ENCODE results near the gene ANO7. TPM values are rescaled to one million over a fixed set of nuclear protein-coding genes. Genes with fewer than 3 reads are reported as not detected.

Gene ANO7
- total and polyA plus RNA-seq, 2 of the 8 experiments (the other 6 are each of a cell fraction or from before 2014, with no cell fraction given) = 3.2 to 6.9 TPM

- TF ChIP-seq SAP30 (IDR thresholded peaks at IDR 0.05; ENCODE audit: insufficient read depth, insufficient replicate concordance, low read length) = no peak
- no peak for TF ChIP-seq POU5F1 (IDR thresholded peaks at IDR 0.05; ENCODE audit: low read depth, low read length)
- no peak for TF ChIP-seq GTF2F1 (IDR thresholded peaks at IDR 0.05; ENCODE audit: borderline replicate concordance, low read depth, low read length)
- TF ChIP-seq NRF1 (IDR thresholded peaks at IDR 0.05; ENCODE audit: low read depth, low read length) = no peak
- TF ChIP-seq JUN (IDR thresholded peaks at IDR 0.05; ENCODE audit: low read depth, low read length) = no peak
- TF ChIP-seq EP300 (IDR thresholded peaks at IDR 0.05; ENCODE audit: borderline replicate concordance in 1 of 2, low read depth in 2 of 2, low read length in 2 of 2) = no peak
- no peak for TF ChIP-seq RXRA (IDR thresholded peaks at IDR 0.05; ENCODE audit: insufficient read depth, low read depth, low read length)
- no peak for TF ChIP-seq SIRT6 (IDR thresholded peaks at IDR 0.05; ENCODE audit: low read length)
- no peak for TF ChIP-seq NANOG (IDR thresholded peaks at IDR 0.05; ENCODE audit: insufficient read depth, low read depth, low read length, poor library complexity, severe bottlenecking)
- TF ChIP-seq KDM5A (IDR thresholded peaks at IDR 0.05; ENCODE audit: low read length) = no peak
- no peak for TF ChIP-seq E2F6 (IDR thresholded peaks at IDR 0.05)
- no peak overlapping the region for H4K8ac ChIP-seq (ENCODE audit: extremely low read depth, insufficient read depth, low read length)
- H3K4me2 ChIP-seq (ENCODE audit: insufficient read depth in 1 of 2, low read depth in 2 of 2, low read length in 2 of 2) = no peak overlapping the region
- H4K5ac ChIP-seq (ENCODE audit: insufficient read length, low read depth, low read length) = no peak overlapping the region
- no peak overlapping the region for H3K23ac ChIP-seq (ENCODE audit: insufficient read length)
- FAIRE-seq (no peak), DNase-seq (ENCODE audit: low read depth in 1 of 2, low spot score in 2 of 2) (no peak)
- H2BK12ac ChIP-seq (ENCODE audit: low read depth, low read length) = no peak overlapping the region
- no peak overlapping the region for H4K91ac ChIP-seq (replicated peaks; ENCODE audit: insufficient read length, low read length)
- no peaks in the 10 kb centered on the region for H3K79me1 ChIP-seq (ENCODE audit: low read depth, low read length)
- H2AFZ ChIP-seq (ENCODE audit: low read length) = no peak overlapping the region
- peaks cover 0 to 3% of the 10 kb centered on the region in 2 experiments for H4K20me1 ChIP-seq (replicated peaks in 1 of 2; ENCODE audit: control insufficient read depth in 1 of 2, insufficient read depth in 2 of 2, low read length in 2 of 2)
- WGBS, 2 experiments (ENCODE audit: extremely low coverage in 1 of 2, insufficient coverage in 1 of 2, insufficient read length in 1 of 2, insufficient replicate concordance in 2 of 2, low coverage in 1 of 2, low lambda C conversion rate in 2 of 2, missing lambda C conversion rate in 1 of 2) = 84% methylated on average over 15 of the region's 15 CpGs; no CpG with 5 or more reads in 1 of the 2 experiments
- H2BK20ac ChIP-seq (ENCODE audit: low read length) = no peak overlapping the region
- H3K9ac ChIP-seq (replicated peaks in 1 of 4; ENCODE audit: extremely low read depth in 1 of 4, low read depth in 3 of 4, low read length in 3 of 4) = no peak overlapping the region
- no peak overlapping the region for H3K56ac ChIP-seq (replicated peaks; ENCODE audit: insufficient read length, low read depth, low read length)
- no peaks in the 10 kb centered on the region for H3K27me3 ChIP-seq (replicated peaks in 1 of 4; ENCODE audit: control insufficient read depth in 3 of 4, extremely low read depth in 1 of 4, insufficient read depth in 3 of 4, low read length in 3 of 4)
- H3K14ac ChIP-seq (ENCODE audit: insufficient read length) = no peak overlapping the region
- no peak overlapping the region for H3K4ac ChIP-seq (replicated peaks; ENCODE audit: insufficient read length, low read depth, low read length)
- POLR2A ChIA-PET (ENCODE audit: partially characterized antibody) = interaction anchor here (1.4 kb wide), 1 partner anchor 15 kb away, joined by 3 read pairs; no protein-coding TSS in a partner anchor
- H2BK120ac ChIP-seq (replicated peaks; ENCODE audit: low read depth, low read length) = no peak overlapping the region
- H2BK5ac ChIP-seq (ENCODE audit: low read depth, low read length) = no peak overlapping the region
- H3K36me3 ChIP-seq (ENCODE audit: control insufficient read depth in 2 of 4, insufficient read depth in 4 of 4, low read length in 3 of 4) = no peaks in the 10 kb centered on the region
- CTCF ChIA-PET (ENCODE audit: partially characterized antibody) = interaction anchor here (1.1 kb wide), 1 partner anchor 12 kb away, joined by 3 read pairs; no protein-coding TSS in a partner anchor
- no peak overlapping the region for H3K4me3 ChIP-seq (ENCODE audit: extremely low read depth in 1 of 4, insufficient read depth in 2 of 4, low read depth in 3 of 4, low read length in 4 of 4)
- no peak overlapping the region for H3K18ac ChIP-seq (ENCODE audit: extremely low read depth, low read length)
- no peaks in the 10 kb centered on the region for H3K23me2 ChIP-seq (ENCODE audit: low read depth, low read length)
- H2AK5ac ChIP-seq (ENCODE audit: low read depth, low read length) = no peak overlapping the region
- H3K4me1 ChIP-seq (replicated peaks in 1 of 4; ENCODE audit: control insufficient read depth in 3 of 4, insufficient read depth in 4 of 4, low read length in 3 of 4) = no peaks in the 10 kb centered on the region; a peak in 1 of 7 replicates
- H3K9me3 ChIP-seq (ENCODE audit: insufficient read depth in 2 of 2, low read depth in 1 of 2, low read length in 1 of 2) = no peaks in the 10 kb centered on the region
- H2BK15ac ChIP-seq (ENCODE audit: low read length) = no peak overlapping the region
- H3K79me2 ChIP-seq (ENCODE audit: control insufficient read depth in 1 of 2, insufficient read depth in 2 of 2, low read length in 2 of 2) = no peaks in the 10 kb centered on the region
- H3K27ac ChIP-seq (ENCODE audit: low read depth, low read length) = no peak overlapping the region
These were observed 13.8 kb downstream of the ANO7 start for GRCh38 chr2:241202268-241202585.
